HG03039 (cell line): ENCODE data around the gene CCDC30.

Experiments used
- ATAC-seq: cut with Tn5 transposase; IDR thresholded peaks from one replicate; pipeline ENCODE4 v1.9.1; 2021; ENCODE audit warnings: mild to moderate bottlenecking, moderate library complexity; ENCODE audit not compliant: unreplicated experiment

The CCDC30 gene

GRCh38 chr1:42462828-42463763 is at the start of gene CCDC30:
Gene CCDC30, plus strand, starts transcription at chr1:42463286. Its CDS starts 17,266 bp downstream, at chr1:42480552.
- ATAC-seq = peak; percentile 98

- no peak for ATAC-seq
Observed at GRCh38 chr1:42414551-42415496, 48.3 kb upstream of the CCDC30 start.

GRCh38 chr1:42417166-42417565 is 45.9 kb upstream of the CCDC30 start:
- ATAC-seq = no peak

GRCh38 chr1:42418516-42418915 is 44.6 kb upstream of the CCDC30 start:
- ATAC-seq = no peak

- ATAC-seq = no peak
Observed at GRCh38 chr1:42419126-42419821, 43.8 kb upstream of the CCDC30 start.

- no peak for ATAC-seq
Observed at GRCh38 chr1:42420121-42420520, 43.0 kb upstream of the CCDC30 start.

- ATAC-seq = no peak
Observed at GRCh38 chr1:42420911-42421585, 42.0 kb upstream of the CCDC30 start.

- ATAC-seq = no peak
Observed at GRCh38 chr1:42422737-42423136, 40.3 kb upstream of the CCDC30 start.

- no peak for ATAC-seq
Observed at GRCh38 chr1:42423681-42424080, 39.4 kb upstream of the CCDC30 start.

GRCh38 chr1:42424201-42424600 is 38.9 kb upstream of the CCDC30 start:
- ATAC-seq = no peak

GRCh38 chr1:42427240-42427639 is 35.8 kb upstream of the CCDC30 start:
- ATAC-seq = no peak

- no peak for ATAC-seq
Observed at GRCh38 chr1:42429603-42430002, 33.5 kb upstream of the CCDC30 start.

GRCh38 chr1:42430286-42431135 is 32.6 kb upstream of the CCDC30 start:
- no peak for ATAC-seq

- ATAC-seq = no peak
Observed at GRCh38 chr1:42431514-42431913, 31.6 kb upstream of the CCDC30 start.

GRCh38 chr1:42432714-42433113 is 30.4 kb upstream of the CCDC30 start:
- ATAC-seq = no peak

- ATAC-seq = no peak
Observed at GRCh38 chr1:42433369-42433768, 29.7 kb upstream of the CCDC30 start.

GRCh38 chr1:42434340-42434739 is 28.7 kb upstream of the CCDC30 start:
- no peak for ATAC-seq

GRCh38 chr1:42439940-42440339 is 23.1 kb upstream of the CCDC30 start:
- ATAC-seq = no peak

GRCh38 chr1:42442662-42443061 is 20.4 kb upstream of the CCDC30 start:
- ATAC-seq = no peak
